Fibroblast of lung (primary cell): ENCODE measurements around the gene SLFN14.

Source experiments
- EZH2 ChIP-seq: IDR thresholded peaks from 2 replicates; pipeline ENCODE4 v1.5.1; 2012; ENCODE audit warnings: low read length, control low read depth, mild to moderate bottlenecking; ENCODE audit errors: missing control alignments
- TF ChIP-seq, protein P1 (sequence below), 2 donors: IDR thresholded peaks in 1 of 2; conservative IDR thresholded peaks in 1 of 2; 1 replicate in 1 of 2; 2 replicates in 1 of 2; pipeline ENCODE4 v1.5.1; 2011 to 2012; ENCODE audit warnings: low read length in 2 of 2, control low read depth in 1 of 2, inconsistent platforms in 1 of 2, low read depth in 1 of 2, mild to moderate bottlenecking in 1 of 2

DNA sequence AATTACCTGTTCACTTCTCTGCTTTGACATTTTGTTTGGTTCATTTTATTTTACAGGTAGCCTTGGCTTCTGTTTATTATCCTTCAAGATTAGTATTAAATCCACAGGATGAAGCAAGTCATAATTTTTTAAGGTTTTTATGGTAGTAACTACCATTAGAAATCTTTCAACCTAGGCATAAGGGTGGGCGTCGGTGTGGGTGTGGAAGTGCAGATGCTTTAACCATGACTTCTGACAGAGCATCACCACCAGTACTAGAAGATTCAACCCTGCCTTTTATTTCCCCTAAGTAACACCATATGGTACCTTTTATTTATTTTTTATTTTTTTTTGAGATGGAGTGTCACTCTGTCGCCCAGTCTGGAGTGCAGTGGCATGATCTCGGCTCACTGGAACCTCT is 49.2 kb upstream of the SLFN14 start:
- TF ChIP-seq, protein P1, sequence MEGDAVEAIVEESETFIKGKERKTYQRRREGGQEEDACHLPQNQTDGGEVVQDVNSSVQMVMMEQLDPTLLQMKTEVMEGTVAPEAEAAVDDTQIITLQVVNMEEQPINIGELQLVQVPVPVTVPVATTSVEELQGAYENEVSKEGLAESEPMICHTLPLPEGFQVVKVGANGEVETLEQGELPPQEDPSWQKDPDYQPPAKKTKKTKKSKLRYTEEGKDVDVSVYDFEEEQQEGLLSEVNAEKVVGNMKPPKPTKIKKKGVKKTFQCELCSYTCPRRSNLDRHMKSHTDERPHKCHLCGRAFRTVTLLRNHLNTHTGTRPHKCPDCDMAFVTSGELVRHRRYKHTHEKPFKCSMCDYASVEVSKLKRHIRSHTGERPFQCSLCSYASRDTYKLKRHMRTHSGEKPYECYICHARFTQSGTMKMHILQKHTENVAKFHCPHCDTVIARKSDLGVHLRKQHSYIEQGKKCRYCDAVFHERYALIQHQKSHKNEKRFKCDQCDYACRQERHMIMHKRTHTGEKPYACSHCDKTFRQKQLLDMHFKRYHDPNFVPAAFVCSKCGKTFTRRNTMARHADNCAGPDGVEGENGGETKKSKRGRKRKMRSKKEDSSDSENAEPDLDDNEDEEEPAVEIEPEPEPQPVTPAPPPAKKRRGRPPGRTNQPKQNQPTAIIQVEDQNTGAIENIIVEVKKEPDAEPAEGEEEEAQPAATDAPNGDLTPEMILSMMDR (conservative IDR thresholded peaks at IDR 0.05 in 1 of 2, IDR thresholded peaks at IDR 0.05 in 1 of 2; ENCODE audit: low read depth in 1 of 2, low read length in 2 of 2): no peak
- TF ChIP-seq EZH2: no peak
